Trophoblast cell (in vitro differentiated cells and primary cell): ENCODE results near the gene UNC13A.

Experiments
- DNase-seq, 2 donors: peaks; one replicate each; pipeline ENCODE4 v3.0.0-alpha.2; 2016
- H2AFZ ChIP-seq: 2 replicates; pipeline ENCODE4 v1.6.1; 2013; ENCODE audit warnings: low read length, moderate library complexity, mild to moderate bottlenecking; ENCODE audit not compliant: insufficient read depth, poor library complexity
- H2AK5ac ChIP-seq: 2 replicates; pipeline ENCODE4 v1.6.1; 2013; ENCODE audit warnings: mild to moderate bottlenecking, low read length
- H2BK120ac ChIP-seq: 2 replicates; pipeline ENCODE4 v1.6.1; 2013; ENCODE audit warnings: low read length, mild to moderate bottlenecking, moderate library complexity; ENCODE audit not compliant: insufficient read depth, poor library complexity
- H2BK12ac ChIP-seq: 2 replicates; pipeline ENCODE4 v1.6.1; 2013; ENCODE audit warnings: mild to moderate bottlenecking, low read length, moderate library complexity
- H2BK5ac ChIP-seq: 2 replicates; pipeline ENCODE4 v1.6.1; 2013; ENCODE audit warnings: low read length, low read depth, moderate library complexity, mild to moderate bottlenecking; ENCODE audit not compliant: poor library complexity
- H3K14ac ChIP-seq: 2 replicates; pipeline ENCODE4 v1.6.1; 2013; ENCODE audit warnings: mild to moderate bottlenecking, low read length
- H3K18ac ChIP-seq: 2 replicates; pipeline ENCODE4 v1.6.1; 2013; ENCODE audit warnings: mild to moderate bottlenecking, low read length
- H3K23ac ChIP-seq: 2 replicates; pipeline ENCODE4 v1.6.1; 2013; ENCODE audit warnings: low read length
- H3K27ac ChIP-seq: 2 replicates; pipeline ENCODE4 v1.5.1; 2013; ENCODE audit warnings: low read depth, mild to moderate bottlenecking, inconsistent platforms, low read length, moderate library complexity
- H3K27me3 ChIP-seq: 2 replicates; pipeline ENCODE4 v1.6.1; 2013; ENCODE audit warnings: inconsistent platforms, mild to moderate bottlenecking, low read length, moderate library complexity; ENCODE audit not compliant: insufficient read depth
- H3K36me3 ChIP-seq, 2 experiments: 1 replicate in 1 of 2; 2 replicates in 1 of 2; pipeline ENCODE4 v1.6.1; 2013; ENCODE audit warnings: low read length in 2 of 2, mild to moderate bottlenecking in 2 of 2, moderate library complexity in 1 of 2; ENCODE audit not compliant: insufficient read depth in 2 of 2, control insufficient read depth in 1 of 2
- H3K4ac ChIP-seq: 2 replicates; pipeline ENCODE4 v1.6.1; 2013; ENCODE audit warnings: low read depth, mild to moderate bottlenecking, low read length, moderate library complexity
- H3K4me1 ChIP-seq, 2 experiments: 1 replicate in 1 of 2; 2 replicates in 1 of 2; pipeline ENCODE4 v1.6.1; 2013; ENCODE audit warnings: low read length in 2 of 2, mild to moderate bottlenecking in 2 of 2, moderate library complexity in 1 of 2; ENCODE audit not compliant: insufficient read depth in 2 of 2, control insufficient read depth in 1 of 2
- H3K4me2 ChIP-seq: 2 replicates; pipeline ENCODE4 v1.6.1; 2013; ENCODE audit warnings: inconsistent platforms, mild to moderate bottlenecking, low read length, moderate library complexity
- H3K4me3 ChIP-seq: 2 replicates; pipeline ENCODE4 v1.5.1; 2013; ENCODE audit warnings: mild to moderate bottlenecking, low read depth, low read length, inconsistent platforms
- H3K79me1 ChIP-seq: one replicate; pipeline ENCODE4 v1.6.1; 2013; ENCODE audit warnings: low read length
- H3K79me2 ChIP-seq: 2 replicates; pipeline ENCODE4 v1.6.1; 2013; ENCODE audit warnings: low read length, mild to moderate bottlenecking; ENCODE audit not compliant: control insufficient read depth, insufficient read depth, poor library complexity
- H3K9ac ChIP-seq: 2 replicates; pipeline ENCODE4 v1.6.1; 2013; ENCODE audit warnings: mild to moderate bottlenecking, low read length
- H3K9me3 ChIP-seq: 2 replicates; pipeline ENCODE4 v1.6.1; 2013; ENCODE audit warnings: low read depth, mild to moderate bottlenecking, control low read depth, inconsistent platforms, low read length; ENCODE audit not compliant: insufficient read depth
- H4K12ac ChIP-seq: 2 replicates; pipeline ENCODE4 v1.6.1; 2013; ENCODE audit warnings: low read depth, mild to moderate bottlenecking, low read length, moderate library complexity
- H4K8ac ChIP-seq: 2 replicates; pipeline ENCODE4 v1.6.1; 2013; ENCODE audit warnings: low read depth, mild to moderate bottlenecking, low read length, moderate library complexity
- H4K91ac ChIP-seq: one replicate; pipeline ENCODE4 v1.6.1; 2013; ENCODE audit warnings: low read depth, mild to moderate bottlenecking, low read length, moderate library complexity
- WGBS: extraction: QIAGEN DNeasy Blood & Tissue Kit; methylation state at CpG from one replicate; pipeline ENCODE4 v1.1.7; 2013; ENCODE audit warnings: missing lambda C conversion rate; ENCODE audit not compliant: insufficient read length, insufficient coverage; ENCODE audit errors: extremely low coverage; 5-methylcytosine and 5-hydroxymethylcytosine counted together

The UNC13A gene

GRCh38 chr19:17721111-17721628, 33.0 kb upstream of the UNC13A start:
- no CpG with 5 or more reads among the region's 12 CpGs for WGBS

GRCh38 chr19:17720440-17720839, 32.3 kb upstream of the UNC13A start:
- Histone ChIP-seq H3K18ac (no peak overlapping the region), H3K9ac (no peak overlapping the region), H4K12ac (no peak overlapping the region), H3K14ac (no peak overlapping the region), H2BK120ac (no peak overlapping the region), H3K23ac (no peak overlapping the region), H3K4ac (peak overlapping the region; percentile 85), H3K36me3 (peaks cover 18 to 22% of the 10 kb centered on the region in 2 experiments), H3K27me3 (no peaks in the 10 kb centered on the region), H3K27ac (no peak overlapping the region), H3K79me2 (peaks cover 9% of the 10 kb centered on the region), H3K4me2 (peak overlapping the region; percentile 77), H2BK5ac (no peak overlapping the region), H4K91ac (no peak overlapping the region), H3K4me3 (peak overlapping the region; percentile 92), H2AFZ (no peak overlapping the region), H3K79me1 (peaks cover 3% of the 10 kb centered on the region), H4K8ac (no peak overlapping the region), H2BK12ac (no peak overlapping the region), H2AK5ac (no peak overlapping the region), H3K9me3 (no peaks in the 10 kb centered on the region), H3K4me1 (peaks cover 13 to 14% of the 10 kb centered on the region in 2 experiments)
- DNase-seq, result no peak
- WGBS, result no CpG with 5 or more reads among the region's 7 CpGs

More at GRCh38 chr19:17721111-17721628, 33.0 kb upstream of the UNC13A start:
- DNase-seq, result no peak
- Histone ChIP-seq H2BK5ac (no peak overlapping the region), H4K12ac (no peak overlapping the region), H3K9ac (no peak overlapping the region), H2BK120ac (no peak overlapping the region), H3K4me3 (no peak overlapping the region), H2AK5ac (no peak overlapping the region), H3K4me2 (no peak overlapping the region), H4K8ac (no peak overlapping the region), H2AFZ (no peak overlapping the region), H3K79me2 (peaks cover 9% of the 10 kb centered on the region), H3K18ac (no peak overlapping the region), H3K14ac (no peak overlapping the region), H3K4ac (peak overlapping the region; percentile 16), H3K4me1 (peaks cover 13 to 14% of the 10 kb centered on the region in 2 experiments), H3K79me1 (peaks cover 3% of the 10 kb centered on the region), H2BK12ac (no peak overlapping the region), H3K27ac (no peak overlapping the region), H3K27me3 (no peaks in the 10 kb centered on the region), H4K91ac (no peak overlapping the region), H3K36me3 (peaks cover 26 to 29% of the 10 kb centered on the region in 2 experiments), H3K9me3 (no peaks in the 10 kb centered on the region), H3K23ac (no peak overlapping the region)

- Histone ChIP-seq H3K36me3 (peaks cover 12 to 16% of the 10 kb centered on the region in 2 experiments), H4K91ac (peak overlapping the region; percentile 63), H3K14ac (peak overlapping the region; percentile 22), H4K12ac (no peak overlapping the region), H3K4me3 (peak overlapping the region; percentile 92), H3K79me2 (peaks cover 9% of the 10 kb centered on the region), H2AK5ac (peak overlapping the region; percentile 71), H3K9me3 (no peaks in the 10 kb centered on the region), H2BK12ac (no peak overlapping the region), H2AFZ (no peak overlapping the region), H3K27ac (no peak overlapping the region), H3K27me3 (no peaks in the 10 kb centered on the region), H2BK5ac (no peak overlapping the region), H3K4me1 (peaks cover 13 to 14% of the 10 kb centered on the region in 2 experiments), H3K9ac (peak overlapping the region; percentile 75), H3K79me1 (peaks cover 3% of the 10 kb centered on the region), H3K23ac (no peak overlapping the region), H2BK120ac (no peak overlapping the region), H3K18ac (peak overlapping the region; percentile 81), H3K4ac (peak overlapping the region; percentile 85), H4K8ac (peak overlapping the region; percentile 46), H3K4me2 (peak overlapping the region; percentile 77)
- peak in 1 of 2 donors; percentile 32 for DNase-seq
- whole genome bisulfite sequencing, result no CpG with 5 or more reads among the region's 38 CpGs
These were observed 31.7 kb upstream of the UNC13A start for GRCh38 chr19:17719730-17720400.

- Histone ChIP-seq H3K36me3 (peaks cover 6 to 9% of the 10 kb centered on the region in 2 experiments), H2BK12ac (no peak within 1 kb of the TSS), H3K27ac (no peak within 1 kb of the TSS), H3K9ac (peak within 1 kb of the TSS; percentile 94), H3K18ac (peak within 1 kb of the TSS; percentile 81), H3K4ac (peak within 1 kb of the TSS; percentile 85), H3K79me2 (peaks cover 9% of the 10 kb centered on the region), H2AK5ac (peak within 1 kb of the TSS; percentile 71), H4K8ac (peak within 1 kb of the TSS; percentile 85), H3K9me3 (no peaks in the 10 kb centered on the region), H4K91ac (peak within 1 kb of the TSS; percentile 63), H3K23ac (no peak within 1 kb of the TSS), H3K4me3 (peak within 1 kb of the TSS; percentile 92), H3K27me3 (no peaks in the 10 kb centered on the region), H3K4me2 (peak within 1 kb of the TSS; percentile 77), H3K4me1 (peaks cover 13 to 14% of the 10 kb centered on the region in 2 experiments), H4K12ac (no peak within 1 kb of the TSS), H2AFZ (peak within 1 kb of the TSS; percentile 61), H2BK5ac (peak within 1 kb of the TSS; percentile 37), H2BK120ac (no peak within 1 kb of the TSS), H3K14ac (peak within 1 kb of the TSS; percentile 64), H3K79me1 (peaks cover 3% of the 10 kb centered on the region)
- no CpG with 5 or more reads among the region's 53 CpGs for WGBS
- DNase-seq, result peak; percentile 33 to 56
These were observed 31.0 kb upstream of the UNC13A start, which contains the start of gene MAP1S for GRCh38 chr19:17718947-17719711. Gene MAP1S, plus strand, starts transcription at chr19:17719480. Its CDS starts 23 bp downstream, at chr19:17719503.
